ENCODE results near the gene STAU1.
"Not testable (repeated sequence)": the region's sequence is repeated elsewhere in the genome, so short reads cannot be mapped to it uniquely, and the experiment has no call there.

The STAU1 gene

GRCh38 chr20:49165611-49166010 lies 22.5 kb downstream of the STAU1 start:
- DNase-seq (ENCODE audit: low read depth): no peak

GRCh38 chr20:49163696-49164095 lies 24.4 kb downstream of the STAU1 start:
- no peak for DNase-seq (ENCODE audit: low read depth)

DNA sequence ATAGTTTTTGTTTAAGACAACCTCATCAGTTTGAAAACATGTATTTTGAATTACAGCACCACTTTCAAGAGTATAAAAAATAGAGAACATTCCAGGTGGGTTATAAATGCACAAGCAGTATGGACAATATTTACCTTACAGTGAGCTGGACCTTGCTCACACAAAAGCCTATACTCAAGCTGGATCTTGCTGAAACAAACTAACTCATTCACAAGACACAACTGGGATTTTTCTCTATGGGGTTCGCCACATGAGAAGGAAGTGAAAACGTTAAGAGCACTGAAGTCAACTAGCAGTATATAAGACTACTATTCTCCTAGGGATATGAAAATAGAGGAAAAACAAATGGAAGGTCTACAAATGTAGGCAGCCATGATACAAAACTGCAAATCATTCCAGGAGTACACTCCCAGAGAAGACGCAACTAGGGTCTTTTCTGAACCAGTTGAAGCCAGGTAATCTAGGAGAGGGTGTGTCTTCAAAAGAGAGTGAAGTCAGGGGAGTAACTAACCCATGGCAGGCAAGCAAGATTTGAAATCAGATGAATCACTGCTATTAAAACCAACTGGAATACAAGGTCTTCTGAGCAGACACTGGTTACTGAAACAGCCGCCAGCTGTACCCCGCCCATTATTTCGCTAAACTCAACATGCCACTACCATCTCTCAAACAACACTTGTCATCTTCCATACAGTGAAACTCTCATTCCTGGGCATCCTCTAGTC lies 26.5 kb downstream of the STAU1 start:
- DNase-seq (ENCODE audit: low read depth): no peak

DNA sequence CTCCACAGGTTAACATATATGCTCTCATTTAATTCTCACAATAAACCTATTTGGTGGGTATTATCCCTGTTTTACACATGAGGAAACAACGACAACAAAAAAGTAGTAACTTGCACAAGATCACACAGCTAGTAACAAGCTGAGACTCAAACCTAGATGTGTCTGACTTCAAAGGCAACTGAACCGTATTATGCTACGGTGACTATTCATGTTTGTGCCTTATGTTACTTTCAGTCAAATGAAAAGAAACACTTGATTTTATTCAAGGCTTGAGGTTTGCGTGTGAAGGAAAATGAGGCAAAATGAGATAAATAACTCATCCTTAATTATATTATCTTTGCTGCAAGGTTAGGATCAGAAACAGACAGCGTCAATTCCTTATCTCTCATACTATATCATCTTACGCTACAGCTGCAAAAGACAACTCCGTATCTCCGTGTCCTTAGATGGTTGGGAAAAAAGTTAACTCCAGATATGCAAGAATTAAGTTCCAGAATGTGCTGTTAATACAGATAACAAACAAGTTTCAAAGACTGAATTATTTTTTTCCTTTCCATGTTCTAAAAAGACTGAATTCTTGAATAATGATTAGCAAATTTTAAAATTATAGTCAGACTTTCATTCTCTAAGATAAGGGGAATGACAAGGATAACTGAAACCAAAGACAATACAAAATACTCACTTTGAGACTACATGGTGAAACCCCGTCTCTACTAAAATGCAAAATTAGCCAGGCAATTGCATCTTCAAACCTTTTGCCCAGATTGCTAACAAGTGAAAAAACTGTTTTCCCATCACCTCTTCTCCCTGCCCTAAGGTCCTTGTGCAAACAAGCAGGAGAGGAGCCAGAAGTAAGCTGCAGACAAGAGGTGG lies 27.8 kb downstream of the STAU1 start:
- no peak for DNase-seq (ENCODE audit: low read depth)

DNA sequence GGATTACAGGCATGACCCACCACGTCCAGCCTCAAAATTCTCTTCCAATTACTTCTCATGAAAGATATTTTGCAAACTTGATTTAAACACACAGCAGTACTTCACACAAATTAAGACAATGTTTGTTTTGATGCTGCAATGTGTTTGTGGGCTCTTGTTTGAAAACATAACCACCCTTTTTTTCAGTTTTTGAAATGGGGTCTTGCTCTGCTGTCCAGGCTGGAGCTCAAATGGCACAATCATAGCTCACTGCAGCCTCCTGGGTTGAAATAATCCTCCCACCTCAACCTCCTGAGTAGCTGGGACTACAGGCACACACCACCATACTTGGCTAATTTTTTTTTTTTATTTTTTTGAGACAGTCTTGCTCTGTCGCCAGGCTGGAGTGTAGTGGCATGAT lies 31.0 kb downstream of the STAU1 start:
- DNase-seq (ENCODE audit: low read depth): no peak

- no peak for DNase-seq (ENCODE audit: low read depth)
These were observed 31.7 kb downstream of the STAU1 start for GRCh38 chr20:49156481-49156880.

DNA sequence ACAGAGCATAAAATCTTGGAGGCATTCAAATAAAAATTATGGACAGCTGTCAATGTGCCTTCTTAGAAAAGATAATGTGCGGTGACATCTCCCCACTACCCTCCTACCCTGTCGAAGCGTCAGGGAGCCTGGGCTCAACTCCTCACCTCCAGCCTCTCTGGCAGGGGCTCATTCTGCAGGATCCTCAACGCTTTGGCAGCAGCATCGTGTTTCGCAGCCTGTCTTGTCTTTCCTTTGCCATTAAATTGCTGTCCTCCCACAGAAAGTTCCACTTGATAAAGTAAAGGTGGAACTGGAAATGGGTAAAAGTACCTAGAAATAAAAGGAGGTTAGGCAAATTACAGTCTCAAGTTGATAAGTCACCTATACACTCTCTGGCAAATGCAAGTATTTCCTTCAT lies 36.7 kb downstream of the STAU1 start:
- no peak for DNase-seq (ENCODE audit: low read depth)

GRCh38 chr20:49149281-49150045 lies 38.7 kb downstream of the STAU1 start:
- no peak for DNase-seq (ENCODE audit: low read depth)

- DNase-seq (ENCODE audit: low read depth): no peak
These were observed 39.5 kb downstream of the STAU1 start for GRCh38 chr20:49148601-49149000.

GRCh38 chr20:49147296-49147695 lies 40.8 kb downstream of the STAU1 start:
- DNase-seq (ENCODE audit: low read depth): no peak

DNA sequence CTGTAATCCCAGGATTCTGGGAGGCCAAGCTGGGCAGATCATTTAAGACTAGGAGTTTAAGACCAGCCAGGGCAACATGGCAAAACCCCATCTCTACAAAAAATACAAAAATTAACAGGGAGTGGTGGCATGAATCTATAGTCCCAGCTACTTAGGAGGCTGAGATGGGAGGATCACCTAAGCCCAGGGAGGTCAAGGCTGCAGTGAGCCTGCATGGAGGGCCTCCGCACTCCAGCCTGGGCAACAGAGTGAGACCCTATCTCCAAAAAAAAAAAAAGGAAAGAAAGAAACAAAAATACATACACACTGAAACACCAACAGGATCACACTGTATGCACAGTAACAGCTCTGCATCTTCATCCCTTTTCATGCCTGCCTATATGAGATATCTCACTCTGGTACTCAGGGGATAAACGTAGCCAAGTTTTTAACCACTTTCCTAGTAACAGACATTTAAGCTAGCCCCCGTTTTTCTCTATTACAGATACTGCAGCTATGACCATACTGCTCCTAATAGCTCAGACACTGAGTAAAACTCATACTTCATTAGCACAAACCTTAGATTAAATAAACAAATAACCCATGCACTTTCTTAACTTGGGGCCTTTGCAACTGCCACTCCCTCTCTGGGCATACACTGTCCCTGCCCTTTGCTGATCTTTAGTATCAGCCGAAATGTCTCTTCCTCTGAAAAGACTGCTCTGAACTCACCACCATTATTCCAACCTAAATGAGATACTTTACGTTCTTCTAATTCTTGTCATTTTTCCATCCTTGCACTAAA lies 41.5 kb downstream of the STAU1 start:
- DNase-seq (ENCODE audit: low read depth): no peak

- DNase-seq (ENCODE audit: low read depth): no peak
These were observed 47.3 kb downstream of the STAU1 start for GRCh38 chr20:49140834-49141233.

DNA sequence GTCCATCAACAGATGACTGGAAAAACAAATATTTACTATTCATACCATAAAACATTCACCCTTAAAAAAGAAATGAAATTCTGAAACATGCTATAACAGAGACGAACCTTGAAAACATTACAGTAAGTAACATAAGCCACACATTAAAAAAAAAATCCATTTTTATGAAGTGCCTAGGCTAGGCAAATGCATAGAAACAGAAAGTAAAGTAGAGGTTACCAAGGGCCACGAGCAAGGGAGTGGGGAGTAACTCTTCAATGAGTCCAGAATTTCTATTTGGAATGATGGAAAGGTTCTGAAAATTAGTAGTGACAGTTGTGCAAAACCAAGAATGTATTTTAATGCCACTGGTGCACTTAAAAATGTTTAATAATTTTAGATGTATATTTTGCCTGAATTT lies 47.7 kb downstream of the STAU1 start:
- DNase-seq (ENCODE audit: low read depth): no peak

DNA sequence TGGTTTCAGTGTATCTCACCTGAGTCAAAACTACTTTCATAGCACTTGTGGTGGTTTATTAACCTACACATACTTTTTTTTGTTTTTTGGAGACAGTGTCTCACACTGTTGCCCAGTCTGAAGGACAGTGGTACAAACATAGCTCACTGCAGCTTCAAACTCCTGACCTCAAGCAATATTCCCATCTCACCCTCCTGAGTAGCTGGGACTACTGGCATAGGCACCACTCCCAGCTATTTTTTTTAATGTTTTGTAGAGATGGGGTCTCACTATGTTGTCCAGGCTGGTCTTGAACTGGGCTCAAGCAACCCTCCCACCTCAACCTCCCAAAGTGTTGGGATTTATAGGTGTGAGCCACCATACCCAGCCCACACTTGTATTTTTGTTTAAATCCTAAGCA lies 49.7 kb downstream of the STAU1 start:
- DNase-seq (ENCODE audit: low read depth): no peak

- DNase-seq (ENCODE audit: low read depth): no peak
These were observed 51.1 kb downstream of the STAU1 start for GRCh38 chr20:49136817-49137571.

GRCh38 chr20:49134797-49135196 lies 53.3 kb downstream of the STAU1 start:
- not testable (repeated sequence) for DNase-seq (ENCODE audit: low read depth)

- DNase-seq (ENCODE audit: low read depth): no peak
These were observed 54.6 kb downstream of the STAU1 start for GRCh38 chr20:49133571-49133970.

GRCh38 chr20:49132995-49133478 lies 55.1 kb downstream of the STAU1 start:
- peak; percentile 85 for DNase-seq (ENCODE audit: low read depth)

GRCh38 chr20:49123982-49124381 lies 64.2 kb downstream of the STAU1 start:
- no peak for DNase-seq (ENCODE audit: low read depth)

DNA sequence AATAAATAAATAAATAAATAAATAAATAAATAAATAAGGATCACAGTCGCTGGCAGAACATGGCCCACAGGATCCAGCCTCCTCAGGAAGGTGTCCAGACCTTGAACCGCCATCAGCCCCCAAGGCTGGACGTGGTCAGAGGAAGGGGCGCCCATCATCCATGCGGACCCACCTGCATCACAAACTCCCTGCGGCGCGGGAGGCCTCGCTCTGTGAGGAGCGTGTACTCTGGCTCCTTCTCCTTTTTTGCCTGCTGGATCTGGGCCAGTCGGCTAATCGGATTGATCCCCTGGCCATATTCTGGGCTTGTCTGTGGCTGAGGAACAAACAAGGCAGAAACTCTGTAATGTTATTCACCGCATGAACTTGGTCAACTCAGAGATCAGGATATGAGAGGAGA lies 65.2 kb downstream of the STAU1 start:
- no peak for DNase-seq (ENCODE audit: low read depth)

- DNase-seq (ENCODE audit: low read depth): no peak
These were observed 68.1 kb downstream of the STAU1 start for GRCh38 chr20:49119988-49120387.
